ENCODE results near the gene PITHD1. TPM values are rescaled to one million over a fixed set of nuclear protein-coding genes. Genes with fewer than 3 reads are reported as not detected.
A peak's percentile ranks its signal among the peaks of the same experiment; 100 is the strongest.
"Not testable (repeated sequence)": the region's sequence is repeated elsewhere in the genome, so short reads cannot be mapped to it uniquely, and the experiment has no call there.

Gene PITHD1
- polyA plus RNA-seq, 1 donor from 2014 or later = 73.6 TPM

GRCh38 chr1:23816361-23816760, 38.1 kb downstream of the PITHD1 start:
- peaks cover 6% of the 10 kb centered on the region for H3K36me3 Mint-ChIP-seq
- H3K9me3 Mint-ChIP-seq = no peaks in the 10 kb centered on the region
- H3K4me3 Mint-ChIP-seq = no peak overlapping the region
- H3K27ac Mint-ChIP-seq = no peak overlapping the region
- H3K4me1 Mint-ChIP-seq = peaks cover 4 to 9% (median 7%) of the 10 kb centered on the region in 3 donors
- no peaks in the 10 kb centered on the region for H3K27me3 Mint-ChIP-seq

GRCh38 chr1:23816906-23817305, 38.7 kb downstream of the PITHD1 start:
- peaks cover 0 to 7% (median 5%) of the 10 kb centered on the region in 3 donors for H3K4me1 Mint-ChIP-seq
- no peak overlapping the region for H3K4me3 Mint-ChIP-seq
- peak overlapping the region in 1 of 3 donors; percentile 39 for H3K27ac Mint-ChIP-seq
- H3K9me3 Mint-ChIP-seq = no peaks in the 10 kb centered on the region
- no peaks in the 10 kb centered on the region for H3K27me3 Mint-ChIP-seq
- H3K36me3 Mint-ChIP-seq = peaks cover 6% of the 10 kb centered on the region

- Mint-ChIP-seq H3K4me3 (no peak overlapping the region), H3K36me3 (peaks cover 6% of the 10 kb centered on the region), H3K27ac (no peak overlapping the region), H3K4me1 (peaks cover 0 to 7% (median 3%) of the 10 kb centered on the region in 3 donors), H3K9me3 (no peaks in the 10 kb centered on the region), H3K27me3 (no peaks in the 10 kb centered on the region)
Observed at GRCh38 chr1:23817633-23818032, 39.4 kb downstream of the PITHD1 start.

- H3K36me3 Mint-ChIP-seq = peaks cover 2% of the 10 kb centered on the region
- peak overlapping the region in 1 of 3 donors; percentile 70 for H3K27ac Mint-ChIP-seq
- peaks cover 11 to 20% (median 19%) of the 10 kb centered on the region in 3 donors for H3K4me1 Mint-ChIP-seq
- H3K27me3 Mint-ChIP-seq = no peaks in the 10 kb centered on the region
- no peaks in the 10 kb centered on the region for H3K9me3 Mint-ChIP-seq
- peak overlapping the region; percentile 34 to 100 (median 86) for H3K4me3 Mint-ChIP-seq
Observed at GRCh38 chr1:23823767-23824166, 45.5 kb downstream of the PITHD1 start.

- peaks cover 11 to 20% (median 19%) of the 10 kb centered on the region in 3 donors for H3K4me1 Mint-ChIP-seq
- peak overlapping the region; percentile 70 to 98 (median 98) for H3K27ac Mint-ChIP-seq
- H3K4me3 Mint-ChIP-seq = peak overlapping the region; percentile 95 to 100 (median 98)
- H3K27me3 Mint-ChIP-seq = no peaks in the 10 kb centered on the region
- H3K36me3 Mint-ChIP-seq = peaks cover 2% of the 10 kb centered on the region
- no peaks in the 10 kb centered on the region for H3K9me3 Mint-ChIP-seq
Observed at GRCh38 chr1:23824711-23825075, 46.5 kb downstream of the PITHD1 start.

- Mint-ChIP-seq H3K27me3 (no peaks in the 10 kb centered on the region), H3K9me3 (no peaks in the 10 kb centered on the region), H3K4me1 (peaks cover 11 to 20% (median 19%) of the 10 kb centered on the region in 3 donors), H3K27ac (peak within 1 kb of the TSS; percentile 70 to 98 (median 98)), H3K4me3 (peak within 1 kb of the TSS; percentile 95 to 100 (median 98)), H3K36me3 (peaks cover 2% of the 10 kb centered on the region)
Observed at GRCh38 chr1:23825076-23825761, 47.0 kb downstream of the PITHD1 start, which contains the start of gene HMGCL. HMGCL (minus strand) TSS chr1:23825429; CDS start chr1:23825415, 14 bp downstream.

- H3K4me1 Mint-ChIP-seq = peaks cover 11 to 20% (median 19%) of the 10 kb centered on the region in 3 donors
- H3K9me3 Mint-ChIP-seq = no peaks in the 10 kb centered on the region
- H3K27ac Mint-ChIP-seq = peak overlapping the region; percentile 70 to 98 (median 98)
- H3K27me3 Mint-ChIP-seq = no peaks in the 10 kb centered on the region
- H3K4me3 Mint-ChIP-seq = peak overlapping the region; percentile 95 to 100 (median 98)
- peaks cover 2% of the 10 kb centered on the region for H3K36me3 Mint-ChIP-seq
Observed at GRCh38 chr1:23825762-23826522, 47.7 kb downstream of the PITHD1 start.

DNA sequence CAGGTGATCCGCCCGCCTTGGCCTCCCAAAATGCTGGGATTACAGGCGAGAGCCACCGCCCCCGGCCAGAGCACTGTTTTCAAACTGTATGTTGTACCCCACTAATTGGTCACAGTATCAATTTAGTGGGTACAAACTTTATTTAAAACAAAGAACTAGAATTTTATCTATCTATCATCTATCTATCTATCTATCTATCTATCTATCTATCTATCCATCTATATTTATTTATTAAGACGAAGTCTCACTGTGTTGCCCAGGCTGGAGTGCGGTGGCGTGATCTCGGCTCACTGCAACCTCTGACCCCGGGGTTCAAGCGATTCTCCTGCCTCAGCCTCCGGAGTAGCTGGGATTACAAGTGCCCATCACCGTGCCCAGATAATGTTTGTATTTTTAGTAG, 48.4 kb downstream of the PITHD1 start:
- not testable (repeated sequence) for H3K27me3 Mint-ChIP-seq, H3K9me3 Mint-ChIP-seq, H3K27ac Mint-ChIP-seq, H3K36me3 Mint-ChIP-seq
- peaks cover 11 to 20% (median 16%) of the 10 kb centered on the region in 3 donors for H3K4me1 Mint-ChIP-seq
- peak overlapping the region in 3 of 4 donors; percentile 38 to 100 (median 98) for H3K4me3 Mint-ChIP-seq

DNA sequence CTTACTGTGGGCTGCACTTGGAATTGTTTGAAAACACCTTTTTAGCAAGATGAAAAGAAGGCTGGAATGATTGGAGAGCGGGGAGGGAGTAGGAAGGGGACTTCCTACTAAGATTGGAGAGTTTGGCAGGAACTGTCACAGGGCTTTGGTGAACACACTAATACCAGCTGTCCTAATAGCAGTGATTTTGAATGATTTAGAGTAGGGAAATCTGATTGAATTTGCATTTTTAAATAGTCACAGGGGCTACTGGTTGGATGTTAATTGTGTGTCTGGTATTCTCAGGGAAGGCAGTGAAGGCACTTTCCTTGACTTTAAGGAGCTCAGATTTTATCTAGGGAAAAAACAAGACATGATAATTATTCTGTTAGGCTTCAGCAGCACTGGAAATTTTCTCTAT, 49.5 kb downstream of the PITHD1 start:
- Mint-ChIP-seq H3K9me3 (no peaks in the 10 kb centered on the region), H3K36me3 (peaks cover 2% of the 10 kb centered on the region), H3K27me3 (no peaks in the 10 kb centered on the region), H3K27ac (peak overlapping the region in 1 of 3 donors; percentile 5), H3K4me3 (peak overlapping the region in 2 of 4 donors; percentile 21 to 39), H3K4me1 (peaks cover 11 to 20% (median 12%) of the 10 kb centered on the region in 3 donors)

DNA sequence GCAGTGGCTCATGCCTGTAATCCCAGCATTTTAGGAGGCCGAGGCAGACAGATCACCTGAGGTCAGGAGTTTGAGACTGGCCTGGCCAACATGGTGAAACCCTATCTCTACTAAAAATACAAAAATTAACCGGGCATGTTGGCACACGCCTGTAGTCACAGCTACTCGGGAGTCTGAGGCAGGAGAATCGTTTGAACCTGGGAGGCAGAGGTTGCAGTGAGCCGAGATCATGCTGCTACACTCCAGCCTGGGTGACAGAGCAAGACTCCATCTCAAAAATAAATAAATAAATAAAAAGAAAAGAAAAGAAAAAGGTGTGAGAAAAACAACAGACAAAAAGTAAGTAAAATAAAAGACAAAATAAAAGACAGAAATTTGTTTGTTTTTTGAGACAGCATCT, 55.9 kb downstream of the PITHD1 start:
- not testable (repeated sequence) for H3K4me3 Mint-ChIP-seq, H3K36me3 Mint-ChIP-seq, H3K9me3 Mint-ChIP-seq, H3K27ac Mint-ChIP-seq, H3K27me3 Mint-ChIP-seq
- peaks cover 5 to 12% (median 8%) of the 10 kb centered on the region in 3 donors for H3K4me1 Mint-ChIP-seq

- peaks cover 5 to 12% (median 8%) of the 10 kb centered on the region in 3 donors for H3K4me1 Mint-ChIP-seq
- peaks cover 2% of the 10 kb centered on the region for H3K27me3 Mint-ChIP-seq
- no peak overlapping the region for H3K27ac Mint-ChIP-seq
- no peaks in the 10 kb centered on the region for H3K9me3 Mint-ChIP-seq
- no peaks in the 10 kb centered on the region for H3K36me3 Mint-ChIP-seq
- no peak overlapping the region for H3K4me3 Mint-ChIP-seq
Observed at GRCh38 chr1:23836037-23836436, 57.8 kb downstream of the PITHD1 start.

Other genes starting within 250 kb of the PITHD1 start
- 2.2 TPM for gene E2F2, start 247.2 kb upstream of the PITHD1 start, polyA plus RNA-seq
- 74.0 TPM for gene ID3, start 218.9 kb upstream of the PITHD1 start, polyA plus RNA-seq
- gene RPL11, start 86.6 kb upstream of the PITHD1 start, polyA plus RNA-seq = 1,607 TPM
- 100 TPM for gene ELOA, start 34.9 kb upstream of the PITHD1 start, polyA plus RNA-seq
- 96.5 TPM for gene LYPLA2, start 12.7 kb downstream of the PITHD1 start, polyA plus RNA-seq
- 8.0 TPM for gene GALE, start 22.3 kb downstream of the PITHD1 start, polyA plus RNA-seq
- gene HMGCL, start 47.0 kb downstream of the PITHD1 start, polyA plus RNA-seq = 28.3 TPM
- 14.7 TPM for gene FUCA1, start 89.9 kb downstream of the PITHD1 start, polyA plus RNA-seq
- gene CNR2, start 134.9 kb downstream of the PITHD1 start, polyA plus RNA-seq = 52.1 TPM
- gene PNRC2, start 181.4 kb downstream of the PITHD1 start, polyA plus RNA-seq = 143 TPM
- gene SRSF10, start 201.9 kb downstream of the PITHD1 start, polyA plus RNA-seq = 116 TPM